ENCODE measurements around the gene LYPD5. TPM values are rescaled to one million over a fixed set of nuclear protein-coding genes. Genes with fewer than 3 reads are reported as not detected.
"Not testable (repeated sequence)": the region's sequence is repeated elsewhere in the genome, so short reads cannot be mapped to it uniquely, and the experiment has no call there.

Gene LYPD5
- total RNA-seq, 1 experiment from 2014 or later, result 2.9 TPM

DNA sequence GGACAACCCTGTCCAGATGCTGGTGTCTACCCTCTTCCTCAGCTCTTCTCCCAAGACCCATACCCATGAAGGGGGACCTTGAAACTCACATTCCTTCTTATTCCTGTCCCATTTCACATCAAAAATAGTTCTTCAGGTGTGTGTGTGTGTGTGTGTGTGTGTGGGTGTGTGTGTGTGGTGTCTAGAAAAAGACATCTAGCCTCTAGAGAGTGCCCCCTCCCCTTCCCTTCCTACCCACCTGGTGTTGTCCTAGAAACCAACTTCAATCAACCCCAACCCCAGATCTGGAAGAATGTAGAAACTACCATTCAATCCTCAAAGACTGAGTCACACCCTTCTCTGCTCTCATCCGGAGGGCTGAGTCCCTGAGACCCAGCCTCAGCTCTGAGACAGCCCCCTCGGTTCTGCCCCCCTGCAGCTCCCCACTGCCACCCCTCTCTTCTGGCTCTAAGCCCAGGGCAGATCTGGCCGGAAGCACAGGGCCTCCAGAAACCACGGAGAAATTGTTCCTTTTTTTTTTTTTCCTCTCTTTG is 25.0 kb downstream of the LYPD5 start:
- Histone ChIP-seq H3K4me1 (replicated peaks; ENCODE audit: insufficient read depth) (peaks cover 42% of the 10 kb centered on the region), H3K79me2 (ENCODE audit: low read depth) (peaks cover 88% of the 10 kb centered on the region), H2AFZ (no peak overlapping the region), H3K4me2 (peak overlapping the region; percentile 83), H3K27me3 (ENCODE audit: insufficient read depth, low read depth) (no peaks in the 10 kb centered on the region), H4K20me1 (ENCODE audit: insufficient read depth) (peaks cover 10% of the 10 kb centered on the region), H3K9me3 (ENCODE audit: insufficient read depth, low read depth) (no peaks in the 10 kb centered on the region), H3K27ac (peak overlapping the region; percentile 88), H3K9me2 (ENCODE audit: insufficient read depth) (no peaks in the 10 kb centered on the region), H3K36me3 (ENCODE audit: low read depth) (peaks cover 27% of the 10 kb centered on the region), H3K4me3 (peak overlapping the region; percentile 62; the same call in 1 of the 2 replicates), H3F3A (ENCODE audit: insufficient read depth, low read depth) (peaks cover 56% of the 10 kb centered on the region)
- intact Hi-C loops (cut with micrococcal nuclease; ENCODE audit: unreplicated experiment), result loop anchor here (1.0 kb wide), 1 partner anchor 12 kb away; no protein-coding TSS in a partner anchor
- CTCF ChIA-PET, result interaction anchor here (0.6 to 1.6 kb wide), 5 partner anchors 11 to 109 kb away, joined by 3 to 18 read pairs (median 4); no protein-coding TSS in a partner anchor
- DNase-seq, result peak; percentile 74 to 79
- no TSS peak for BruUV-seq (replicated peaks)
- POLR2A ChIA-PET (ENCODE audit: unreplicated experiment), result interaction anchor here (0.7 to 1.5 kb wide), 3 partner anchors 12 to 322 kb away, joined by 5 to 19 read pairs (median 5); no protein-coding TSS in a partner anchor
- TF ChIP-seq CTCF (conservative IDR thresholded peaks at IDR 0.05), result no peak

- TF ChIP-seq EZH2 (IDR thresholded peaks at IDR 0.05; ENCODE audit: low read depth) (no peak), CTCF (conservative IDR thresholded peaks at IDR 0.05) (no peak)
- Histone ChIP-seq H3K9me3 (ENCODE audit: insufficient read depth, low read depth) (no peaks in the 10 kb centered on the region), H3K4me1 (replicated peaks; ENCODE audit: insufficient read depth) (peaks cover 36% of the 10 kb centered on the region), H3K4me2 (no peak overlapping the region), H3F3A (ENCODE audit: insufficient read depth, low read depth) (peaks cover 56% of the 10 kb centered on the region), H3K9me2 (ENCODE audit: insufficient read depth) (no peaks in the 10 kb centered on the region), H3K36me3 (ENCODE audit: low read depth) (peaks cover 34% of the 10 kb centered on the region), H3K27me3 (ENCODE audit: insufficient read depth, low read depth) (no peaks in the 10 kb centered on the region), H3K4me3 (no peak overlapping the region), H4K20me1 (ENCODE audit: insufficient read depth) (peaks cover 10% of the 10 kb centered on the region), H3K27ac (no peak overlapping the region), H2AFZ (no peak overlapping the region), H3K79me2 (ENCODE audit: low read depth) (peaks cover 83% of the 10 kb centered on the region)
- intact Hi-C loops (cut with micrococcal nuclease; ENCODE audit: unreplicated experiment), result no loop called here
- BruUV-seq (replicated peaks), result no TSS peak
- ChIA-PET CTCF (interaction anchor here (0.6 kb wide), 1 partner anchor 31 kb away, joined by 3 read pairs; no protein-coding TSS in a partner anchor), POLR2A (ENCODE audit: unreplicated experiment) (no interaction called here)
- peak in 1 of 2 experiments; percentile 46 for DNase-seq
These were observed 26.0 kb downstream of the LYPD5 start for GRCh38 chr19:43776286-43776685.

GRCh38 chr19:43775299-43775890 is 26.9 kb downstream of the LYPD5 start:
- TF ChIP-seq EZH2 (IDR thresholded peaks at IDR 0.05; ENCODE audit: low read depth) (no peak), CTCF (conservative IDR thresholded peaks at IDR 0.05) (no peak)
- no peaks in the 10 kb centered on the region for H3K9me2 ChIP-seq (ENCODE audit: insufficient read depth)
- H3K4me2 ChIP-seq, result no peak overlapping the region
- no peaks in the 10 kb centered on the region for H3K27me3 ChIP-seq (ENCODE audit: insufficient read depth, low read depth)
- DNase-seq, result no peak
- peaks cover 10% of the 10 kb centered on the region for H4K20me1 ChIP-seq (ENCODE audit: insufficient read depth)
- peaks cover 77% of the 10 kb centered on the region for H3K79me2 ChIP-seq (ENCODE audit: low read depth)
- H3K27ac ChIP-seq, result no peak overlapping the region
- H3K9me3 ChIP-seq (ENCODE audit: insufficient read depth, low read depth), result no peaks in the 10 kb centered on the region
- intact Hi-C loops (cut with micrococcal nuclease; ENCODE audit: unreplicated experiment), result no loop called here
- H3F3A ChIP-seq (ENCODE audit: insufficient read depth, low read depth), result peaks cover 58% of the 10 kb centered on the region
- H3K4me1 ChIP-seq (replicated peaks; ENCODE audit: insufficient read depth), result peaks cover 32% of the 10 kb centered on the region
- H2AFZ ChIP-seq, result no peak overlapping the region
- no TSS peak for BruUV-seq (replicated peaks)
- no peak overlapping the region for H3K4me3 ChIP-seq
- ChIA-PET POLR2A (ENCODE audit: unreplicated experiment) (no interaction called here), CTCF (no interaction called here)
- peaks cover 37% of the 10 kb centered on the region for H3K36me3 ChIP-seq (ENCODE audit: low read depth)

- Histone ChIP-seq H4K20me1 (ENCODE audit: insufficient read depth) (peaks cover 10% of the 10 kb centered on the region), H3K36me3 (ENCODE audit: low read depth) (peaks cover 37% of the 10 kb centered on the region), H3K79me2 (ENCODE audit: low read depth) (peaks cover 72% of the 10 kb centered on the region), H3F3A (ENCODE audit: insufficient read depth, low read depth) (peaks cover 58% of the 10 kb centered on the region), H3K4me1 (replicated peaks; ENCODE audit: insufficient read depth) (peaks cover 32% of the 10 kb centered on the region)
- BruUV-seq (replicated peaks); H3K27ac ChIP-seq; intact Hi-C loops (cut with micrococcal nuclease; ENCODE audit: unreplicated experiment); H3K27me3 ChIP-seq (ENCODE audit: insufficient read depth, low read depth); H3K4me3 ChIP-seq; POLR2A ChIA-PET (ENCODE audit: unreplicated experiment); H3K9me2 ChIP-seq (ENCODE audit: insufficient read depth); CTCF ChIA-PET; H3K9me3 ChIP-seq (ENCODE audit: insufficient read depth, low read depth); DNase-seq; H3K4me2 ChIP-seq; H2AFZ ChIP-seq: not testable (repeated sequence)
These were observed 27.3 kb downstream of the LYPD5 start for GRCh38 chr19:43774940-43775258.
